ENCODE results near the gene ZFP36L1.
A peak's percentile ranks its signal among the peaks of the same experiment; 100 is the strongest.

The ZFP36L1 gene

GRCh38 chr14:68794851-68795596 is 2.2 kb upstream of the ZFP36L1 start:
- no peak for DNase-seq

GRCh38 chr14:68794130-68794850 is 1.4 kb upstream of the ZFP36L1 start:
- DNase-seq = no peak

- DNase-seq = no peak
Measured at GRCh38 chr14:68793734-68794129, 865 bp upstream of the ZFP36L1 start.

- no peak for DNase-seq
Measured at GRCh38 chr14:68792678-68792978, 239 bp downstream of the ZFP36L1 start.

- DNase-seq = no peak
Measured at GRCh38 chr14:68791902-68792677, 777 bp downstream of the ZFP36L1 start.

- no peak for DNase-seq
Measured at GRCh38 chr14:68791078-68791901, 1.6 kb downstream of the ZFP36L1 start.

GRCh38 chr14:68790644-68791077 is 2.2 kb downstream of the ZFP36L1 start:
- DNase-seq = no peak

- DNase-seq = no peak
Measured at GRCh38 chr14:68789821-68790643, 2.8 kb downstream of the ZFP36L1 start.

GRCh38 chr14:68788996-68789820 is 3.7 kb downstream of the ZFP36L1 start:
- DNase-seq = peak; percentile 68

- no peak for DNase-seq
Measured at GRCh38 chr14:68788275-68788995, 4.4 kb downstream of the ZFP36L1 start.

- no peak for DNase-seq
Measured at GRCh38 chr14:68787092-68787992, 5.5 kb downstream of the ZFP36L1 start.

GRCh38 chr14:68786491-68787091 is 6.3 kb downstream of the ZFP36L1 start:
- DNase-seq = no peak

GRCh38 chr14:68785534-68786490 is 7.1 kb downstream of the ZFP36L1 start:
- DNase-seq = no peak

- DNase-seq = no peak
Measured at GRCh38 chr14:68784978-68785533, 7.8 kb downstream of the ZFP36L1 start.

- no peak for DNase-seq
Measured at GRCh38 chr14:68784226-68784910, 8.5 kb downstream of the ZFP36L1 start.

- no peak for DNase-seq
Measured at GRCh38 chr14:68783408-68784225, 9.2 kb downstream of the ZFP36L1 start.

Measured in GDM1 (cell line).